Sigmoid colon (tissue), 7 donors: Measurements from ENCODE around the gene PLPP1. TPM values are rescaled to one million over a fixed set of nuclear protein-coding genes. Genes with fewer than 3 reads are reported as not detected.

Experiments used
- DNase-seq: peaks from one replicate; pipeline ENCODE4 v3.0.0-alpha.2; 2019
- H3K27ac ChIP-seq, 4 donors: fragments of 200-600 bp; sonication (generic); one replicate each; pipeline ENCODE4 v1.5.1; 2016 to 2019; ENCODE audit warnings: mild to moderate bottlenecking in 1 of 4
- H3K27me3 ChIP-seq, 3 donors: fragments of 200-600 bp; sonication (generic); one replicate each; pipeline ENCODE4 v1.5.1; 2019; ENCODE audit warnings: mild to moderate bottlenecking in 1 of 3
- H3K36me3 ChIP-seq, 4 donors: fragments of 200-600 bp; sonication (generic); one replicate each; pipeline ENCODE4 v1.5.1; 2016 to 2019
- H3K4me1 ChIP-seq, 4 donors: fragments of 200-600 bp; sonication (generic); one replicate each; pipeline ENCODE4 v1.5.1; 2017 to 2019
- H3K4me3 ChIP-seq, 4 donors: fragments of 200-600 bp; sonication (generic); one replicate each; pipeline ENCODE4 v1.5.1; 2017 to 2019; ENCODE audit warnings: mild to moderate bottlenecking in 2 of 4, moderate library complexity in 1 of 4
- H3K9me3 ChIP-seq, 4 donors: fragments of 200-600 bp in 3 of 4; sonication (generic) in 3 of 4; one replicate each; pipeline versions ENCODE4 v1.5.1 to v1.6.1; 2013 to 2019
- CTCF ChIP-seq, 4 experiments: fragments of 450-650 bp in 3 of 4; fragments of 200-600 bp in 1 of 4; IDR thresholded peaks; one replicate each; pipeline ENCODE4 v1.5.1; 2016 to 2019; ENCODE audit warnings: antibody characterized with exemption in 4 of 4, mild to moderate bottlenecking in 3 of 4, moderate library complexity in 2 of 4
- EP300 ChIP-seq, 4 donors: sonication (generic); formaldehyde crosslinking; IDR thresholded peaks; one replicate each; pipeline ENCODE4 v1.6.1; 2017; ENCODE audit warnings: antibody characterized with exemption in 4 of 4
- POLR2A ChIP-seq, 2 donors: fragments of 450-650 bp; IDR thresholded peaks; one replicate each; pipeline ENCODE4 v1.6.1; 2016; ENCODE audit warnings: antibody characterized with exemption in 2 of 2, mild to moderate bottlenecking in 2 of 2, moderate library complexity in 2 of 2
- POLR2AphosphoS5 ChIP-seq, 4 donors: sonication (generic); formaldehyde crosslinking; IDR thresholded peaks; one replicate each; pipeline ENCODE4 v1.6.1; 2017; ENCODE audit warnings: antibody characterized with exemption in 4 of 4
- WGBS, 2 donors: extraction: QIAGEN DNeasy Blood & Tissue Kit; methylation state at CpG; one replicate each; pipeline ENCODE4 v1.1.7; 2013; 5-methylcytosine and 5-hydroxymethylcytosine counted together
- intact Hi-C: fragments of 100-400 bp; cut with DNase I; formaldehyde crosslinking; loops from one replicate; pipeline ENCODE4 v1.15.1; 2023
- polyA plus RNA-seq, 3 donors: library from polyadenylated mRNA; stranded (reverse); fragments of 200-250 nt; gene quantifications; one replicate each; pipeline ENCODE4 v1.2.3, GENCODE V29; 2013
- total RNA-seq, 4 donors: library from RNA; depleted of rRNA; stranded (reverse); fragments of >200 nt; gene quantifications; one replicate each; pipeline ENCODE4 v1.1.0, GENCODE V29; 2016
- donor health status: healthy with polysubstance abuse.
- donor health status: Bipolar disorder and iron deficiency.
- donor health status: healthy.

Gene PLPP1
- total and polyA plus RNA-seq, 7 donors, result 44.2 to 355 (median 264) TPM

- no peak for DNase-seq
- H3K4me3 ChIP-seq, result no peak overlapping the region
- H3K27ac ChIP-seq, result peak overlapping the region in 2 of 4 donors; percentile 25 to 99
- intact Hi-C loops, result loop anchor here (5.0 to 10.0 kb wide), 5 partner anchors 93 to 464 kb away; partner anchors contain the start of gene IL6ST
- H3K36me3 ChIP-seq, result no peaks in the 10 kb centered on the region
- no peak for TF ChIP-seq CTCF (IDR thresholded peaks at IDR 0.05)
- TF ChIP-seq POLR2AphosphoS5 (IDR thresholded peaks at IDR 0.05), result peak in 1 of 4 donors; percentile 13
- no peak for TF ChIP-seq POLR2A (IDR thresholded peaks at IDR 0.05)
- no peaks in the 10 kb centered on the region for H3K9me3 ChIP-seq
- peaks cover 0 to 64% (median 49%) of the 10 kb centered on the region in 4 donors for H3K4me1 ChIP-seq
- H3K27me3 ChIP-seq, result no peaks in the 10 kb centered on the region
- 89 to 95% methylated on average over 27 of the region's 27 CpGs for WGBS, 2 donors
These were observed 4.1 kb downstream of the PLPP1 start for GRCh38 chr5:55530669-55531068.

GRCh38 chr5:55524816-55525215 is 9.9 kb downstream of the PLPP1 start:
- H3K27ac ChIP-seq, result no peak overlapping the region
- no peak overlapping the region for H3K4me3 ChIP-seq
- 74 to 76% methylated on average over 1 of the region's 1 CpG for WGBS, 2 donors
- no peaks in the 10 kb centered on the region for H3K27me3 ChIP-seq
- no peak for DNase-seq
- TF ChIP-seq POLR2AphosphoS5 (IDR thresholded peaks at IDR 0.05), result no peak
- TF ChIP-seq CTCF (IDR thresholded peaks at IDR 0.05), result no peak
- TF ChIP-seq EP300 (IDR thresholded peaks at IDR 0.05), result no peak
- no peak for TF ChIP-seq POLR2A (IDR thresholded peaks at IDR 0.05)
- peaks cover 0 to 85% (median 60%) of the 10 kb centered on the region in 4 donors for H3K4me1 ChIP-seq
- H3K36me3 ChIP-seq, result no peaks in the 10 kb centered on the region
- no peaks in the 10 kb centered on the region for H3K9me3 ChIP-seq
- intact Hi-C loops, result loop anchor here (5.0 kb wide), 1 partner anchor 48 kb away; no protein-coding TSS in a partner anchor

- intact Hi-C loops, result loop anchor here (5.0 kb wide), 1 partner anchor 46 kb away; no protein-coding TSS in a partner anchor
- TF ChIP-seq EP300 (IDR thresholded peaks at IDR 0.05), result no peak
- TF ChIP-seq POLR2AphosphoS5 (IDR thresholded peaks at IDR 0.05), result no peak
- no peak for TF ChIP-seq CTCF (IDR thresholded peaks at IDR 0.05)
- TF ChIP-seq POLR2A (IDR thresholded peaks at IDR 0.05), result no peak
- peaks cover 0 to 86% (median 66%) of the 10 kb centered on the region in 4 donors for H3K4me1 ChIP-seq
- no peak overlapping the region for H3K4me3 ChIP-seq
- no peak overlapping the region for H3K27ac ChIP-seq
- DNase-seq, result no peak
- no peaks in the 10 kb centered on the region for H3K9me3 ChIP-seq
- no peaks in the 10 kb centered on the region for H3K36me3 ChIP-seq
- WGBS, 2 donors, result 93 to 97% methylated on average over 2 of the region's 2 CpGs
- H3K27me3 ChIP-seq, result no peaks in the 10 kb centered on the region
These were observed 11.5 kb downstream of the PLPP1 start for GRCh38 chr5:55523293-55523692.

GRCh38 chr5:55521881-55522280 is 12.9 kb downstream of the PLPP1 start:
- Histone ChIP-seq H3K9me3 (no peaks in the 10 kb centered on the region), H3K27me3 (no peaks in the 10 kb centered on the region), H3K36me3 (no peaks in the 10 kb centered on the region), H3K4me1 (peaks cover 0 to 86% (median 64%) of the 10 kb centered on the region in 4 donors), H3K4me3 (no peak overlapping the region), H3K27ac (peak overlapping the region in 1 of 4 donors; percentile 30)
- TF ChIP-seq POLR2A (IDR thresholded peaks at IDR 0.05) (no peak), CTCF (IDR thresholded peaks at IDR 0.05) (no peak), EP300 (IDR thresholded peaks at IDR 0.05) (no peak), POLR2AphosphoS5 (IDR thresholded peaks at IDR 0.05) (no peak)
- intact Hi-C loops, result loop anchor here (5.0 kb wide), 1 partner anchor 45 kb away; no protein-coding TSS in a partner anchor
- DNase-seq, result no peak
- 17 to 57% methylated on average over 5 of the region's 5 CpGs for WGBS, 2 donors
